HepG2 (cell line): ENCODE results near the gene HLA-DPA1.

Experiments
- CTCF ChIP-seq: sonication (generic); formaldehyde crosslinking; IDR thresholded peaks from 2 replicates; pipeline ENCODE4 v1.5.0; 2020; ENCODE audit warnings: mild to moderate bottlenecking, missing genetic modification reagents, moderate library complexity
- MAX ChIP-seq: IDR thresholded peaks from 2 replicates; pipeline ENCODE4 v1.6.1; 2012; ENCODE audit warnings: inconsistent platforms
- NONO ChIP-seq, 2 experiments: fragments of 450-650 bp in 1 of 2; sonication (generic) in 1 of 2; formaldehyde crosslinking in 1 of 2; IDR thresholded peaks in 1 of 2; conservative IDR thresholded peaks in 1 of 2; 2 replicates each; pipeline versions ENCODE4 v1.6.1 to v1.8.0; 2017 to 2022; ENCODE audit warnings: mild to moderate bottlenecking in 1 of 2, missing genetic modification reagents in 1 of 2, moderate library complexity in 1 of 2
- NRL ChIP-seq: sonication (generic); formaldehyde crosslinking; IDR thresholded peaks from 2 replicates; pipeline ENCODE4 v1.5.0; 2020; ENCODE audit warnings: missing genetic modification reagents, mild to moderate bottlenecking, moderate library complexity, borderline replicate concordance
- ZBTB49 ChIP-seq: sonication (generic); formaldehyde crosslinking; IDR thresholded peaks from 2 replicates; pipeline ENCODE4 v1.4.0; 2020; ENCODE audit warnings: missing genetic modification reagents, borderline replicate concordance
- ZBTB7A ChIP-seq: sonication (generic); formaldehyde crosslinking; IDR thresholded peaks from 2 replicates; pipeline ENCODE4 v1.8.0; 2022; ENCODE audit warnings: mild to moderate bottlenecking, missing genetic modification reagents
- ZNF224 ChIP-seq: sonication (generic); formaldehyde crosslinking; IDR thresholded peaks from 2 replicates; pipeline ENCODE4 v1.5.0; 2020; ENCODE audit warnings: mild to moderate bottlenecking, missing genetic modification reagents

- TF ChIP-seq NONO (IDR thresholded peaks at IDR 0.05) = no peak
- no peak for TF ChIP-seq NONO (CRISPR knock-in tag; conservative IDR thresholded peaks at IDR 0.05)
- TF ChIP-seq ZBTB7A (CRISPR knock-in tag) = no peak
- TF ChIP-seq MAX = no peak
- no peak for TF ChIP-seq NRL (CRISPR knock-in tag)
- no peak for TF ChIP-seq ZBTB49
- TF ChIP-seq CTCF (CRISPR knock-in tag) = no peak
- no peak for TF ChIP-seq ZNF224 (CRISPR knock-in tag)
These were observed 34.2 kb upstream of the HLA-DPA1 start for GRCh38 chr6:33107641-33108040.
